ENCODE measurements around the gene CLUH.
"Not testable (repeated sequence)": the region's sequence is repeated elsewhere in the genome, so short reads cannot be mapped to it uniquely, and the experiment has no call there.

CLUH gene

GRCh38 chr17:2688351-2689342 lies 22.9 kb downstream of the CLUH start:
- DNase-seq, result peak; percentile 28 to 67 (median 54)

DNA sequence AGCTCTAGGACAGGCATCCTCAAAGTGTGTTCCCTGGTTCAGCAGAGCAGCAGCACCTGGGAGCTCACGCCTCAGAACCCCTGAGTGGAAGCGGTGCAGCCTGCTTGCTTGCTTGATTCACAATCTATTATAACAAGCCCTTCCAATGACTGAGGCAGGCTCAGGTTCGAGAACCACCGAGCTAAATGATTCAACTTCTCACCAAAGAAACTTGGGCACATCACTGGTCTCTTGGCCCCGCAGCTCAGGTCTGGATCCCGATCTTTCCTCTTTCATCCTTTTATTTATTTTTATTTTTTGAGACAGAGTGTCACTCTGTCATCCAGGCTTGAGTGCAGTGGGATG lies 24.5 kb downstream of the CLUH start:
- no peak for DNase-seq

- DNase-seq, result no peak
These were observed 25.9 kb downstream of the CLUH start for GRCh38 chr17:2685696-2686095.

- DNase-seq, result peak in 1 of 3 experiments; percentile 6
These were observed 27.0 kb downstream of the CLUH start for GRCh38 chr17:2684549-2684948.

DNA sequence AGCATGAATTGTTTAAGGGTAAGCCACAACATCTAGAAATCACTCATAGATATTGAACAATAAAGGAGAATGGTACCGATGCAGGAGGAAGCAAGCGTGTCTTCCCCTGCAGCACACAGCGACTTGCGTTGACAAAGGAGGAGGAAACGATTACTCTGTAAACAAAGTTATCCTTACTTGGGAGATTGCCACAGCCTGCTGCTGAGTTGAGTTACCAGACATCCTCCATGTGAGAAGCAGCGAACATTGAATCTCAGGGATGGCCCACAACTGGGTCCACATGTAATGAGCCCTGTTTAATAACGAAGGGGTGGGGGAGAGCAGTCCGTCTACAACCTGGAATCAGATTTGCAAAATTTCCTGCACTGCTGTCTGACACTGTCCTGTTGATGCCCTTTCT lies 27.7 kb downstream of the CLUH start:
- DNase-seq, result no peak

- no peak for DNase-seq
These were observed 29.2 kb downstream of the CLUH start for GRCh38 chr17:2682176-2682938.

DNA sequence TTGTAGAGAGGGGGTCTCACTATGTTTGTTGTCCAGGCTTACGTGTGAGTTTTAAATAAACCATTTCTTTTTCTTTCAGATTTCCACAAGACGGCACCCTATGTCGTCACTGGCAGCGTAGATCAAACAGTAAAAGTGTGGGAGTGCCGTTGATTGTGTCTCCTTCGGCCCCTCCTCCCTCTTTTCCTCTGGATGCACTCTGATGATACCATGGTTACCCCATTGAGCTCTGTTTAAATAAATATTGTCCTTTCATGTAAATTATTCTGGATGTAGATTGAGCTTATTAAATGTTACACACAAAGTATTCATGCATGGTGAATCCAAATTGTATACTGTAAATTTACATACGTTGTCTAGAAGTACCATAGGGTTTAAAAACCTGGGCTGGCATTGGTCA lies 29.9 kb downstream of the CLUH start:
- peak in 1 of 3 experiments; percentile 36 for DNase-seq

DNA sequence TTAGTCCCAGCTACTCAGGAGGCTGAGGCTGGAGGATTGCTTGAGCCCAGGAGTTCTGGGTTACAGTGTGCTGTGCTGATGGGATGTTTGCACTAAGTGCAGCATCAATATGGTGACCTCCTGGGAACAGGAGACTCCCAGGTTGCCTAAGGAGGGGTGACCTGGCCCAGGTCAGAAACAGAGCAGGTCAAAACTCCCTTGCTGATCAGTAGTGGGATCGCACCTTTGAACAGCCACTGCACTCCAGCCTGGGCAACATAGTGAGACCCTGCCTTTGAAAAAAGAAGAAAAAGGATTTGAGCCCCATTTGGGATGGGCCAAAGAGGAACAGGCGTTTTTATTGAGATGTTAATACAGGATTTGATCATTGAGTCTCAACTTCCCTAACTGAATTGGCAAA lies 30.6 kb downstream of the CLUH start:
- no peak for DNase-seq

- not testable (repeated sequence) for DNase-seq
These were observed 32.3 kb downstream of the CLUH start for GRCh38 chr17:2679247-2679646.

DNA sequence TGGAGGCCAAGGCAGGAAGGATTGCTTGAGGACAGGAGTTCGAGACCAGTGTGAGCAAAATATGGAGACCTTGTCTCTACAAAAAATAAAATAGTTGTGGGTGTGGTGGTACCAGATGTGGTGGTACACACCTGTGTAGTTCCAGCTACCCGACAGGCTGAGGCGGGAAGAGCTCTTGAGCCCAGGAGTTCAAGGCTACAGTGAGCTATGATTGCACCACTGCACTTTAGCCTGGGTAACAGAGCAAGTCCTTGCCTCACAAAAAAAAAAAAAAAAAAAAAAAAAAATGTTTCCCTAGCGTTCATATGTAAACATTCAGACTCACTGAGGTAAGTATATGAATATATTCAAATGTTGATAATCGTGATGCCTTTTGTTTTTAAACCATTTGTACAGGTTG lies 39.5 kb downstream of the CLUH start:
- no peak for DNase-seq

- not testable (repeated sequence) for DNase-seq
These were observed 51.2 kb downstream of the CLUH start for GRCh38 chr17:2660410-2660809.

DNA sequence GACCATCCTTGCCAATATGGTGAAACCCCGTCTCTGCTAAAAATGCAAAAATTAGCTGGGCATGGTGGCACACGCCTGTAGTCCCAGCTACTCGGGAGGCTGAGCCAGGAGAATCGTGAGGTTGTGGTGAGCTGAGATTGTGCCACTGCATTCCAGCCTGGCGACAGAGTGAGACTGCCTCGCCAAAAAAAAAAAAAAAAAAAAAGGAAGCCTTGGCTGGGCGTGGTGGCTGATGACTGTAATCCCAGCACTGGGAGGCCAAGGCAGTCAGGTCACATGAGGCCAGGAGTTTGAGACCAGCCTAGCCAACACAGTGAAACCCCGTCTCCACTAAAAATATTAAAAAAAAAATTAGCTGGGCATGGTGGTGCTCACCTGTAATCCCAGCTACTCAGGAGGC lies 52.2 kb downstream of the CLUH start:
- not testable (repeated sequence) for DNase-seq

DNA sequence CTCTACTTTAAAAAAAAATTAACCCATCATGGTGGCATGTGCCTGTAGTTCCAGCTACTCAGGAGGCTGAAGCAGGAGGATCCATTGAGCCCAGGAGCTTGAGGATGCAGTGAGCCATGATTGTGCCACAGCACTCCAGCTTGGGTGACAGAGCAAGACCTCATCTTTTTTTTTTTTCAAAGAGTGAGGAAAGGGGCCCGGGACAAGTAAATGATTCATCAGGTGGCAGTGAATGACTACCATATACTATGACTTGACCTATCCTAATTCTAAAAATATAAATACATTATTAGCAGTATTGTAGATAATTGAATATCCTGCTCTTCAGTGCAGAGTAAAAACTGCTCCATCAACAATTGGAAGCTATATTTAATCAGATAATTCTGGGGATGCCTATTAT lies 55.3 kb downstream of the CLUH start:
- no peak for DNase-seq

- DNase-seq, result no peak
These were observed 56.0 kb downstream of the CLUH start for GRCh38 chr17:2655546-2655945.

DNA sequence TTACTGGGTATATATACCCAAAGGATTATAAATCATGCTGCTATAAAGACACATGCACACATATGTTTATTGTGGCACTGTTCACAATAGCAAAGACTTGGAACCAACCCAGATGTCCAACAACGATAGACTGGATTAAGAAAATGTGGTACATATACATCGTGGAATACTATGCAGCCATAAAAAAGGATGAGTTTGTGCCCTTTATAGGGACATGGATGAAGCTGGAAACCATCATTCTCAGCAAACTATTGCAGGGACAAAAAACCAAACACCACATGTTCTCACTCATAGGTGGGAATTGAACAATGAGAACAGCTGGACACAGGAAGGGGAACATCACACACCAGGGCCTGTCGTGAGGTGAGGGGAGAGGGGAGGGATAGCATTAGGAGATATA lies 58.7 kb downstream of the CLUH start:
- not testable (repeated sequence) for DNase-seq

DNA sequence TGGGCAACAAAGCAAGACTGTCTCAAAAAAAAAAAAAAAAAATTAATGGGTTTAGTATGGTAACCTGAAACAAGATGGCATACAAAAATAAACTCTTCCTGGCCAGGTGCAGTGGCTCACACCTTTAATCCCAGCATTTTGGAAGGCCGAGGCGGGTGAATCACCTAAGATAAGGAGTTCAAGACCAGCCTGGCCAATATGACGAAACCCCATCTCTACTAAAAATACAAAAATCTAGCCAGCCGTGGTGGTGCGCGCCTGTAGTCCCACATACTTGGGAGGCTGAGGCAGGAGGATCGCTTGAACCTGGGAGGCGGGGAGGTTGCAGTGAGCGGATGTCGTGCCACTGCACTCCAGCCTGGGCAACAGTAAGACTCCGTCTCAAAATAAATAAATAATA lies 62.4 kb downstream of the CLUH start:
- no peak for DNase-seq

DNA sequence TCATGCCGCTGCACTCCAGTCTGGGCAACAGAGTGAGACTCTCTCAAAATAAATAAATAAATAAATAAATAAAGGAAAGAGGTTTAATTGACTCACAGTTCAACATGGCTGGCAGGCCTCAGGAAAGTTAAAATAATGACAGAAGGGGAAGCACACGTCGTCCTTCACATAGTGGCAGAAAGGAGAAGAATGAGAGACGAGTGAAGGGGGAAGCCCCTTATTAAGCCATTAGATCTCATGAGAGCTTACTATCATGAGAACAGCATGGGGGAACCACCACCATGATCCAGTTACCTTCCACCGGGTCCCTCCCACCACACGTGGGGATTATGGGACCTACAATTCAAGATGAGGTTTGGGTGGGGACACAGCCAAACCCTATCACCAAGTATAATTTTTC lies 63.6 kb downstream of the CLUH start:
- DNase-seq, result no peak

GRCh38 chr17:2644971-2645370 lies 66.6 kb downstream of the CLUH start:
- no peak for DNase-seq

Measured in NCI-H1417 (cell line).